ENCODE measurements around the gene GGCX.

The GGCX gene

DNA sequence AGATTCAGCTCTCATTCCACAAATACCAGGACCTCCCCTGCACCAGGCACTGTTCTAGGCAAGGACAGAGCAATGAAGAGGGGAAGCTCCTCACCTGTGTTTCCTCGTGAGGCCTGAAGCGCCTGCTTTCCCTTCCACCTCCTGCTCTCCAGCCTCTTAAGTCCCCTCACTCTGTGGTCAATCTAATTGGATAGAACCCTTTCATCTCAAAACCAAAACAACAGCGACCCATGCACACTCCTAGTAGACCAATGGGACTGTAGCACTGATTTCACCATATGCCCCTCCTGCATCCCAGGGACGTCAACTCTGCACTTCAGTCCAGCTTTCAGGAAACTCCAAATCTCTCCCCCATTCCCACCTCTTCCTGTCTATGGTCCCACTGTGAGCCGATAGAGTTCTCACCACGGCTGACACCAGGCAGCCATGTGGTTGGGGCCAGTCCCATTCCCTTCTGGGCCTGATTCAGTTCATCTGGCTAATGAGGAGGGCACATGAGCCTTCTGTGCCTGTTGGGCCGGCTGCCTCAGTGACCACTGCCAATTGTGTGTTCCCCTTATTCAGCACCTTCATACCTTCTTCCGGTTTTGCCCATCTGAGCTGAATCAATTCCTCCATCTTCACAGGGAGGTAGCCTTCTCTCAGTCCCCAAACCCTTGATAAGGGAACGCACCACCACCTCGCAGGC lies 55.6 kb downstream of the GGCX start:
- H3K27ac ChIP-seq (ENCODE audit: low read length), result no peak overlapping the region

DNA sequence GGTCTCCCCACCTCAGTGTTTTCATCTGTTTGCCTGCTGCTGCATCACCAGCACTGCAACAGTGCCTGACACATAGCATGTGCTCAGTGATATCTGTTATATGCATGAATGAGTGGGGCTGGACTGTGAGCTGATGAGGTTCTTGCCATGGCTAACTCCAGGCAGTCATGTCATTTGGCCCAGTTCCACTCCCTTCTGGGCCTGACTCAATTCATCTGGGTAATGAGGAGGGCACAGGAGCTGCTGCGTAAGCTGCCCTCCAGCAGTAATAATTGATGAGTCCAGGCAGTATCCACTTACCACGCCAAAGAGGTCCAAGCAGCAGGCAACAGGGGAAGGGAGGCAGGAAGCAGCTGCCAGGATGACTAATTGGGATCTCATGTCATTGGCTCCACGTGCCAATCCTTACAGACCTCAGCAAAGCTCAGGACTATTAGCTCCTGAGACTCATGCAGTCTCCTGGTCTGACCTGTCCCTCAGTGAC lies 56.5 kb downstream of the GGCX start:
- no peak for TF ChIP-seq EZH2 (IDR thresholded peaks at IDR 0.05; ENCODE audit: borderline replicate concordance, low read depth, low read length, severe bottlenecking)
- TF ChIP-seq, protein P1, sequence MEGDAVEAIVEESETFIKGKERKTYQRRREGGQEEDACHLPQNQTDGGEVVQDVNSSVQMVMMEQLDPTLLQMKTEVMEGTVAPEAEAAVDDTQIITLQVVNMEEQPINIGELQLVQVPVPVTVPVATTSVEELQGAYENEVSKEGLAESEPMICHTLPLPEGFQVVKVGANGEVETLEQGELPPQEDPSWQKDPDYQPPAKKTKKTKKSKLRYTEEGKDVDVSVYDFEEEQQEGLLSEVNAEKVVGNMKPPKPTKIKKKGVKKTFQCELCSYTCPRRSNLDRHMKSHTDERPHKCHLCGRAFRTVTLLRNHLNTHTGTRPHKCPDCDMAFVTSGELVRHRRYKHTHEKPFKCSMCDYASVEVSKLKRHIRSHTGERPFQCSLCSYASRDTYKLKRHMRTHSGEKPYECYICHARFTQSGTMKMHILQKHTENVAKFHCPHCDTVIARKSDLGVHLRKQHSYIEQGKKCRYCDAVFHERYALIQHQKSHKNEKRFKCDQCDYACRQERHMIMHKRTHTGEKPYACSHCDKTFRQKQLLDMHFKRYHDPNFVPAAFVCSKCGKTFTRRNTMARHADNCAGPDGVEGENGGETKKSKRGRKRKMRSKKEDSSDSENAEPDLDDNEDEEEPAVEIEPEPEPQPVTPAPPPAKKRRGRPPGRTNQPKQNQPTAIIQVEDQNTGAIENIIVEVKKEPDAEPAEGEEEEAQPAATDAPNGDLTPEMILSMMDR (IDR thresholded peaks at IDR 0.05; ENCODE audit: borderline replicate concordance, extremely low read depth, low read length, poor library complexity, severe bottlenecking), result no peak
- no peaks in the 10 kb centered on the region for H3K4me1 ChIP-seq (ENCODE audit: insufficient read depth, low read length)
- no peak overlapping the region for H3K4me2 ChIP-seq (ENCODE audit: insufficient read depth, low read length)
- no peak overlapping the region for H3K9ac ChIP-seq (ENCODE audit: low read depth, low read length)
- H3K36me3 ChIP-seq (ENCODE audit: insufficient read depth, low read length), result no peaks in the 10 kb centered on the region
- H3K9me3 ChIP-seq (ENCODE audit: insufficient read depth, low read length, severe bottlenecking), result no peaks in the 10 kb centered on the region
- no peaks in the 10 kb centered on the region for H4K20me1 ChIP-seq (ENCODE audit: insufficient read depth, low read length)
- DNase-seq, result no peak
- no peak for ATAC-seq (ENCODE audit: insufficient read depth, low read depth)
- H3K27me3 ChIP-seq (ENCODE audit: insufficient read depth, low read length, poor library complexity), result no peaks in the 10 kb centered on the region
- no peaks in the 10 kb centered on the region for H3K79me2 ChIP-seq (ENCODE audit: insufficient read depth, low read length)
- no peak overlapping the region for H3K4me3 ChIP-seq (ENCODE audit: low read depth in 1 of 2, low read length in 2 of 2)
- H2AFZ ChIP-seq (ENCODE audit: low read depth, low read length), result no peak overlapping the region
- H3K27ac ChIP-seq (ENCODE audit: low read length), result no peak overlapping the region

More for the DNA sequence above, 55.6 kb downstream of the GGCX start:
- Histone ChIP-seq H3K9me3 (ENCODE audit: insufficient read depth, low read length, severe bottlenecking) (no peaks in the 10 kb centered on the region), H3K79me2 (ENCODE audit: insufficient read depth, low read length) (no peaks in the 10 kb centered on the region), H4K20me1 (ENCODE audit: insufficient read depth, low read length) (no peaks in the 10 kb centered on the region), H3K27me3 (ENCODE audit: insufficient read depth, low read length, poor library complexity) (no peaks in the 10 kb centered on the region), H3K4me3 (ENCODE audit: low read depth in 1 of 2, low read length in 2 of 2) (no peak overlapping the region), H3K4me2 (ENCODE audit: insufficient read depth, low read length) (no peak overlapping the region), H3K4me1 (ENCODE audit: insufficient read depth, low read length) (no peaks in the 10 kb centered on the region), H2AFZ (ENCODE audit: low read depth, low read length) (no peak overlapping the region), H3K9ac (ENCODE audit: low read depth, low read length) (no peak overlapping the region), H3K36me3 (ENCODE audit: insufficient read depth, low read length) (no peaks in the 10 kb centered on the region)
- ATAC-seq (ENCODE audit: insufficient read depth, low read depth), result no peak
- no peak for DNase-seq
- TF ChIP-seq, protein P1 (IDR thresholded peaks at IDR 0.05; ENCODE audit: borderline replicate concordance, extremely low read depth, low read length, poor library complexity, severe bottlenecking), result no peak
- no peak for TF ChIP-seq EZH2 (IDR thresholded peaks at IDR 0.05; ENCODE audit: borderline replicate concordance, low read depth, low read length, severe bottlenecking)

DNA sequence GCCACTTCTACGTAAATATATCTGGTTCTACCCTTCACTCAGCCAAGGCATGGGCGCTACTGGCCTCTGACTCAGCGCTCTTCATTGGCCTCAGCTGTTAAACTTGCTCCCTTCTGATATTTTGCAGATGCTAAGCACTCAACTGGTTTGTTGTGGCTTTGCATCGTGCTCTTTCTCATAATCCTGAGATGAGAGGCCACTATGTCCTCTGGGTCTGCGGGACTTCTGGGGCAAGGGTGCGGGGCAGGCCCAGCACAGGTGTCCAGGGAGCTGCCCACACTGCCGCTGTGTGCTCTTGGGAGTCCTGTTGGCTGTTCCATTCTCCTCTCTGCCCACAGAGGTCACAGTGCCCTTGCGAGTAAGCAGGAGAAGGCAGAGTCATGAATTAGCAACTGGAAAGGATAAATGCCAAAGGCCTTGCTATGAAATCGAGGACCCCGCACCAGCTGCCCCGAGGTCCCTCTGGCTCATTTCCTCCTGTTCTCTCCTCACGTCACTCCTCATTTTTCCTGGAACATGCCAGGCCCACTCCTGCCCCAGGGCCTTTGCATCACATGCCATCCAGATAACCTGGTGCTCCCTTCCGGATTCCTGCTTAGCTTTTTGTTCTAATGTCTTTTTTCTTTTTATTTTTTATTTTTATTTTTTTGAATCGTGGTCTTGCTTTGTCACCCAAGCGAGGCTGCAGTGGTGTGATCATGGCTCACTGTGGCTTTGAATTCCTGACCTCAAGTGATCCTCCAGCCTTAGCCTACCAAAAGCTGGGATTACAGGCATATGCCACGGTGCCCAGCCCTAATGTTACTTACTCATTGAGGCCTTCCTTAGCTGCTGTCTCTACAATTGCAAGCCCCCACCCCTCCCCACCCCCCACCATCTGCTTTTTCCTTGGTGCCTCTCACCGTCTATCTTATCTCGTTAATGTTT lies 57.2 kb downstream of the GGCX start:
- no peaks in the 10 kb centered on the region for H3K79me2 ChIP-seq (ENCODE audit: insufficient read depth, low read length)
- no peaks in the 10 kb centered on the region for H3K4me1 ChIP-seq (ENCODE audit: insufficient read depth, low read length)
- DNase-seq, result no peak
- H3K9ac ChIP-seq (ENCODE audit: low read depth, low read length), result no peak overlapping the region
- no peak overlapping the region for H3K4me2 ChIP-seq (ENCODE audit: insufficient read depth, low read length)
- TF ChIP-seq EZH2 (IDR thresholded peaks at IDR 0.05; ENCODE audit: borderline replicate concordance, low read depth, low read length, severe bottlenecking), result no peak
- TF ChIP-seq, protein P1 (IDR thresholded peaks at IDR 0.05; ENCODE audit: borderline replicate concordance, extremely low read depth, low read length, poor library complexity, severe bottlenecking), result no peak
- H2AFZ ChIP-seq (ENCODE audit: low read depth, low read length), result no peak overlapping the region
- no peak for ATAC-seq (ENCODE audit: insufficient read depth, low read depth)
- H3K4me3 ChIP-seq (ENCODE audit: low read depth in 1 of 2, low read length in 2 of 2), result no peak overlapping the region
- H3K27ac ChIP-seq (ENCODE audit: low read length), result no peak overlapping the region
- no peaks in the 10 kb centered on the region for H3K9me3 ChIP-seq (ENCODE audit: insufficient read depth, low read length, severe bottlenecking)
- no peaks in the 10 kb centered on the region for H4K20me1 ChIP-seq (ENCODE audit: insufficient read depth, low read length)
- no peaks in the 10 kb centered on the region for H3K27me3 ChIP-seq (ENCODE audit: insufficient read depth, low read length, poor library complexity)
- no peaks in the 10 kb centered on the region for H3K36me3 ChIP-seq (ENCODE audit: insufficient read depth, low read length)
